ENCODE data around the gene NLRP13. TPM values are rescaled to one million over a fixed set of nuclear protein-coding genes. Genes with fewer than 3 reads are reported as not detected.

Gene NLRP13, protein sequence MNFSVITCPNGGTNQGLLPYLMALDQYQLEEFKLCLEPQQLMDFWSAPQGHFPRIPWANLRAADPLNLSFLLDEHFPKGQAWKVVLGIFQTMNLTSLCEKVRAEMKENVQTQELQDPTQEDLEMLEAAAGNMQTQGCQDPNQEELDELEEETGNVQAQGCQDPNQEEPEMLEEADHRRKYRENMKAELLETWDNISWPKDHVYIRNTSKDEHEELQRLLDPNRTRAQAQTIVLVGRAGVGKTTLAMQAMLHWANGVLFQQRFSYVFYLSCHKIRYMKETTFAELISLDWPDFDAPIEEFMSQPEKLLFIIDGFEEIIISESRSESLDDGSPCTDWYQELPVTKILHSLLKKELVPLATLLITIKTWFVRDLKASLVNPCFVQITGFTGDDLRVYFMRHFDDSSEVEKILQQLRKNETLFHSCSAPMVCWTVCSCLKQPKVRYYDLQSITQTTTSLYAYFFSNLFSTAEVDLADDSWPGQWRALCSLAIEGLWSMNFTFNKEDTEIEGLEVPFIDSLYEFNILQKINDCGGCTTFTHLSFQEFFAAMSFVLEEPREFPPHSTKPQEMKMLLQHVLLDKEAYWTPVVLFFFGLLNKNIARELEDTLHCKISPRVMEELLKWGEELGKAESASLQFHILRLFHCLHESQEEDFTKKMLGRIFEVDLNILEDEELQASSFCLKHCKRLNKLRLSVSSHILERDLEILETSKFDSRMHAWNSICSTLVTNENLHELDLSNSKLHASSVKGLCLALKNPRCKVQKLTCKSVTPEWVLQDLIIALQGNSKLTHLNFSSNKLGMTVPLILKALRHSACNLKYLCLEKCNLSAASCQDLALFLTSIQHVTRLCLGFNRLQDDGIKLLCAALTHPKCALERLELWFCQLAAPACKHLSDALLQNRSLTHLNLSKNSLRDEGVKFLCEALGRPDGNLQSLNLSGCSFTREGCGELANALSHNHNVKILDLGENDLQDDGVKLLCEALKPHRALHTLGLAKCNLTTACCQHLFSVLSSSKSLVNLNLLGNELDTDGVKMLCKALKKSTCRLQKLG
- total RNA-seq: not detected

DNA sequence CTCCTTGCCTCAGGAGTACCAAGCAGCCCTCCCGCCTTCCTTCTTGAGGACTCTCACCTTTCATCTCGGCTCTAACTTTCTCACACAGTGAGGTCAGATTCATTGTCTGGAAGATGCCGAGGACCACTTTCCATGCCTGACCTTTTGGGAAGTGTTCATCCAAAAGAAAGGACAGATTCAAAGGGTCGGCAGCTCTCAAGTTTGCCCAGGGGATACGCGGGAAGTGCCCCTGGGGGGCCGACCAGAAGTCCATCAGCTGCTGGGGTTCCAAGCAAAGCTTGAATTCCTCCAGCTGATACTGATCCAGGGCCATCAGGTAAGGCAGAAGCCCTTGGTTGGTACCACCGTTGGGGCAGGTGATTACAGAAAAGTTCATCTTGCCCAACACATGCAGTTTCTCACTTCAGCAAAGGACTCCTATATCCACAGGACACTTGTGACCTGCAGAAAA is at the start of gene NLRP13:
TSS of gene NLRP13 (minus strand) at position 401 of the 451 bp plus-strand sequence. CDS start at position 376, 25 bp downstream.

DNA sequence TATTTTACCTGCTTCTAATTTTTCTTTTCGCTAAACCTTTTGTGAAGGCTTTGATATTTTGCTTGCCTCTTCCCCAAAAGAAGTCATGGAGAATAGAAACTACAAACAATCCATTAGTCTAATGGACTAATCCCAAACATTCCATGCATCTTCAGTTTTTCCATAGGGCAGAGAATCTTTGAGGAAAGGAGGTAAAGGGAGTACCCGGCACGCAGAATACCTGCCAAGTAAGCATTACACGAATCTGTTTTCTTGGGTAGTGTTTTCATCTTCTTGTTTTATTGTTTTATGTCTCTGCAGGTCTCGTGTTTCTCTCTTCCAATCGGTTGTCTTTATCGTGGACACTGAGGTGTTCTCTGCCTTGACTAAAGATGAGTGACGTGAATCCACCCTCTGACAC is 15.4 kb upstream of the NLRP13 start, which contains the start of gene NLRP8:
TSS of gene NLRP8 (plus strand) at position 301 of the 400 bp plus-strand sequence.

Other genes with a start within 250 kb of the NLRP13 start
- gene NLRP9, start 193.9 kb downstream of the NLRP13 start, total RNA-seq: not detected
- gene RFPL4A, start 173.2 kb downstream of the NLRP13 start, total RNA-seq: not detected
- not detected for gene RFPL4AL1, start 163.2 kb downstream of the NLRP13 start, total RNA-seq
- not detected for gene NLRP11, start 100.3 kb downstream of the NLRP13 start, total RNA-seq
- not detected for gene NLRP4, start 95.8 kb downstream of the NLRP13 start, total RNA-seq
- gene NLRP8, start 15.5 kb upstream of the NLRP13 start, total RNA-seq: not detected
- not detected for gene NLRP5, start 54.4 kb upstream of the NLRP13 start, total RNA-seq
- gene ZNF787, start 189.0 kb upstream of the NLRP13 start, total RNA-seq: 10 to 100 TPM; 23.4 to 30.0 TPM
- gene ZNF444, start 209.0 kb upstream of the NLRP13 start, total RNA-seq: 10 to 100 TPM; 13.1 to 17.6 TPM
- gene GALP, start 243.7 kb upstream of the NLRP13 start, total RNA-seq: not detected

Data from melanocyte of skin (primary cell).